Effector CD4-positive, alpha-beta T cell (primary cell): ENCODE results near the gene SYT1.
"Not testable (repeated sequence)": the region's sequence is repeated elsewhere in the genome, so short reads cannot be mapped to it uniquely, and the experiment has no call there.

ENCODE experiments used
- DNase-seq: peaks from one replicate; pipeline ENCODE4 v3.0.0-alpha.2; 2020

The SYT1 gene

DNA sequence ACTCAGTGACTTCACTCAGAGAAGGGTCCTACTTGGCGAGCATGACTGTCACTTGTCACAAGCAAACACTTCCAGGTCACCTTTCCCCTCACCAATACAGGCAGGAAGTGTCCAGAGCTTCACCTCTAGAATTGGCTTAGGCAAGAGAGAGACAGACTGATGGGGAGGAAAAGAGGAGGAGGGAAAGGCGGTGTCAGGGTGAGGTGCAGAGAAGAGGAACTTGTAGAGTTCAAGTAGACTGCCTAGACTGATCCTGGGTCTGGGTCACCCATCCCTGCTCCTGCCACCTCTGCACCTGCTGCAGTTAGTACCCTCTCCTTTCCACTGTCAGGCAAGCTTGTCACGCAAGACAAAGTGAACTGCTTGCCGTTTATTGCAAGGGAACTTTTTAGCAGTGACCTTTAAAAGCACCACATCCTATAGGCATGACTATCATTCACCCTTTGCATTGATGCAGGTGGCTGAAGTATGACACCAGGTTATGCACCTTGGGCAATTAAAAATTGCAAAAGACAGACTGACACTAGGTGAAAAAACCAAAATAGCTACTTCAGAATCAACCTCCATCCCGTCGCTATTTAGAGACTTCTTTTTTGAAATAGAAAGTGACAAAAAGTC, 292.4 kb downstream of the SYT1 start:
- no peak for DNase-seq

DNA sequence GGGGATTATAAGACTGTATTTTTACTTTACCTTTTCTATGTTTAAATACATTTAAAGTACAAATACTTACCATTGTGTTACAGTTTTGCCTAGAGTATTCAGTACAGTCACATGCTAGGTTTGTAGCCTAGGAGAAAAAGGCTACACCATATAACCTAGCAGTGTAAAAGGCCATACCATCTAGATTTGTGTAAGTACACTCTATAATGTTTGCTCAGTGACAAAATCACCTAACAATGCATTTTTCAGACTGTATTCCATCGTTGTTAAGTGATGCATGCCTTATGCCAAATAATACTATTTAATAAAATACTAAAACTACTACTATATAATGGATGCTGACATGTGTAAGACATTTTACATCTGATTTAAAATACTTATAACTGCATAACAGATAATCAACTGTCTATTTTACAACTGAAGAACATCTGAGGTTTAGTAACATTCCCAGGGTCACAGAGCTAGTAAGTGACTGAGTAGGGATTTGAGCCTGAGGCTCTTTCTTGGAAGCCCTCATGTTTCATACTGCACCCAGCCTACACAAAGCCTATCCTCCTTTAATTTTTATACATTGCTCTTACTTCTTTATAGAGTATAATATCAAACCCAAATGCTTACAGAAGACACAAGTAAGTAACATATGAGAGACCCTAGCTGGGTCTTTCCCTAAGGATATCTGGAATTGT, 296.8 kb downstream of the SYT1 start:
- no peak for DNase-seq

DNA sequence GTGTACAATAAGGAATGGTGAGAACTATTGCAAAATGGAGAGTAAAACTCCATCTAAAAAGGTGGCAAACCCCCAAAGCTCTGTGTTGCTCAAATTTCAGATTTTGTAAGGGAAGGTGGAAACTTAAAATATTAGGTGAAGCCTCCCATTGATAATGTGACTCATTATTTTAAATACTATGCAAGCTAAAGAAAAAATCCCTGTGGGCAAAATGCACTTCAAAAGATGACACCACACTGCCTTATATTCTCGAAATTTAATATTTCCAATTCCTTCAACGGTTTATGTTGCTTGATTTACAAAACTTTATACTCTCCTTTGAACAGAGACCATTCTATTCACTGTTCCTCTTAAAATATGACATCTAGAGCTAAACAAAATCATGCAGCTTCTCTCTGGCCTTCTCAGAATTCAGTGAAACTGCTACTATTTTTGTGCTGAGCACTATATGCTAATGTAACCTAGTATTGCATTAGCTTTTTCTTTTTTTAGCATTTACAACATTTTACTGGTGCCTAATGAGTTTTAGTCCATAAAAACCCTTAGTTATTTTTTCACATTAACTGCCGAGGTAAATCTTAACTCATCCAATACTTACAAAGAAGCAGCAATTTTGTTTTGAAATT, 297.7 kb downstream of the SYT1 start:
- DNase-seq: no peak

DNA sequence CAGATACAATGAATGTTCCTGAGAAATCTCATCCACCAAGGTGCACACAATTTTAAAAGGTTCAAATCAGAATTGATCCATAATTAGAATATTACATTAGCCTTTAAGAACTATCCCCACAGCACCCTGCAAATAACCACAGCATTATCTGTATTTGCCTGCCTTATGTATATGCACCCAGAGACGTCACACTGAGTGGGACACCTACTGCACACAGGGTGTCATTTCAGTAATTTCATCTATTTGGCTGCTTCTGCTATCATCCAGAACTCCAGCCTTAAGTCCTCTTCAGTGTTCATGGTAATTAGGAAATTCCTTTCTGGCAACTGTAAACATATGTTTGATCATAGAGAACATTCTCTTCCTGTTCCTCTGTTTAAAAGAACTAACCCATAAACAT, 298.4 kb downstream of the SYT1 start:
- no peak for DNase-seq

DNA sequence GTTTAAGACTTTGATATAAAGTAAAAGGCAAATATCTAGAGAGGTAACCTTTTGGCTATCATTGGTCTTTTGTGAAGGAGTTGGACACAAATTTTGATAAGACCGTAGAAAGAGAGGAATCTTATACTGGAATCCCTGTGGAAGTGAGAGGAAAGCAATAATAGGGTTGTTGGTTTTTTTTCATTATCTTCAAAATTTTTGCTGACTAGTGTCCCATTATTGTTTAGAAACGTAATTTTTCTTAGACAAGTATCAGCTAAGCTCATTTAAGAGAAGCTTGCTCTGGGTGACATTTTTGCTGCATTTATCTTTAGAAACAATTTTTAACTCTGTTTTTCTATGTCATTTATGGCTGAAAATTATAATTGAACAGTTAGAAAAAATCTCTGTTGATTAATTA, 300.3 kb downstream of the SYT1 start:
- no peak for DNase-seq

DNA sequence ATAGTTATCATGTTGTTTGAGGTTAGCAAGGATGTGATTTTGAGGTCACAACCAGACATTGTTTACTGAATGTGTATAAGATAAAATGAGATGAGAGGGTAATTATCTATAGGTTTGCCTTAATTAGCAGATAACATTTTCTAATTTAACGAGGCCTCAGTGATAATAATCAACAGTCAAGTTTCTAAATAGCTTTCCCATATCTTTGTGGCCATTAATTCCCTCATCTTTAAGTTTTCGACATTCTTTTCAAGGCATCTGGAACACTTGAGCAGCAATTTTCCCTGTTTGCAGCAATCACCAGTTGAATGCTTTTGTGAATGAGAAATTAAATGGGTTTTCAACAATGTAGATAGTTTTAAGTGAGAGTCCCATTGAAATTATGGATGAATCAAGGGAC, 304.1 kb downstream of the SYT1 start:
- DNase-seq: no peak

DNA sequence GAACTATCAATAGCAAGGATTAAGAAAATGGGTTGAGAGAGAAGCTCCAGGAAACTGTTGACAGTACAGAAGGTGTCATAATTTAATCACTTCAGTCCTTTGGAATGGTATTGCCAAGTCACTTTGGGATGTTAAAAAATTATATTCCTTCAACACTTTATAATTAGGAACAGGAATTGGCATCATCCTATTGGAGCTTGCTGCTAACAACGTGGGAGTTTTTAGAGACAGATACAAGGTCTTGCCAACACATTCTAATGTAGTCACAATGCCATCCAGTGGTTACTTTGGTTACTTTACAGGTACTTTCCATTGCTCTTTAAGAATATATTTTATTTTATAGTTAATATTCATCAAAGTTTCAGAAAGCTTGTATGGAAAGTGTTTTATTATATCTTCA, 310.1 kb downstream of the SYT1 start:
- no peak for DNase-seq

- DNase-seq: no peak
Measured at GRCh38 chr12:79183003-79183402, 318.4 kb downstream of the SYT1 start.

- DNase-seq: no peak
Measured at GRCh38 chr12:79183926-79184325, 319.4 kb downstream of the SYT1 start.

DNA sequence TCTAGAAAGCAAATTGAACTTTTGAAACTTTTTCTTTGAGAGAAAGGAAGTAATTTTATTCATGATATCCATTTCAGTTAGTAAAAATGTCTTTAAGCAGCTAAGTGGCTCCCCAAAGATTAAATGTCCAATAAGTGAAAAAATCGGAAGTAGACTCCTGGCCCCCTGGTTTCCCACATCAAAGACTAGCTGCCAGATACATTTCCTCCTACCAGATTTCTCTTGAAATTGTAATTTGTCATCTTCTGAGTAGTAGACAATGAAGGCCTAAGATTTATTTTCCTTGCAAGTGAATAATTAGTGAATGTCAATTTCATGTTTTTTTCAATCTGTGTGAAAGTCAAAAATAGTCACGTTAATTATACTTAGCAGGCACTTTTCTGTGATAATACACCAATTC, 321.9 kb downstream of the SYT1 start:
- no peak for DNase-seq

- DNase-seq: no peak
Measured at GRCh38 chr12:79187032-79187431, 322.5 kb downstream of the SYT1 start.

- DNase-seq: no peak
Measured at GRCh38 chr12:79191391-79191790, 326.8 kb downstream of the SYT1 start.

DNA sequence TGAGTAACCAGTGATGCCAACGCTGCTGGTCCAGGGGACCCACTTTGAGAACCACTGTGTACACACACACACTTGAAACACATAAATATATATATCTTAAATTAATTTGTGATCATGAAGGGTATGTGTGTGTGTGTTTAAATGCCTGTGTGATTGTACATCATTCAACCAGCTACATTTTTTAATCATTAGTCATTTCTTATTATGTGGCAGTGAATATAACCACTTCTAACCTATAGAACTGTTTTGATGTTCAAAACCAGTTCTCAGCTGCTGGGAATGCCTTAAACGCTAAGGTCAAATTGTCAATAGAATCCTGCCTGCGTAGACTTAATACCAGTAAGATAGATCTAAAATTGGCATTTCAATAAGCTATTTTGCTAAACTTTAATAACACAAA, 330.0 kb downstream of the SYT1 start:
- no peak for DNase-seq

- no peak for DNase-seq
Measured at GRCh38 chr12:79199166-79199565, 334.6 kb downstream of the SYT1 start.

DNA sequence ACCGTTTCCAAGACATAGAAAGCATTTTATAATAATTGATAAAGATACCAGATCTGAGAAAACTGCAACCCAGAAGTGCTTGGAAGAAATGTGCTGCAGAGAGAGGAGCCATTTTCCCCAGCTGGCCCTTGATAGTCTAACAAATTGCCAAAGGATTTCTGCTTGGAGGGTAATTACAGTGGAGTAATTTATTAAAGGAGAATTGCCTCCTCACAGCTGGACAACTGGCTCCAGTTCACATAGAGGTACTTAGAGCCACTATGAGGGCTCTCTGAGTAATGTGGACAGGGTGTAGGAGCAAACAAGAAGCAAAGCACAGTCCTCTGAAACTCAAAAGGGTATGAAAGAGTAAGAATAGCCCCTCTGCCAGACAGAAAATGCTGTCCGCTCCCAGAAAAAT, 335.6 kb downstream of the SYT1 start:
- no peak for DNase-seq

DNA sequence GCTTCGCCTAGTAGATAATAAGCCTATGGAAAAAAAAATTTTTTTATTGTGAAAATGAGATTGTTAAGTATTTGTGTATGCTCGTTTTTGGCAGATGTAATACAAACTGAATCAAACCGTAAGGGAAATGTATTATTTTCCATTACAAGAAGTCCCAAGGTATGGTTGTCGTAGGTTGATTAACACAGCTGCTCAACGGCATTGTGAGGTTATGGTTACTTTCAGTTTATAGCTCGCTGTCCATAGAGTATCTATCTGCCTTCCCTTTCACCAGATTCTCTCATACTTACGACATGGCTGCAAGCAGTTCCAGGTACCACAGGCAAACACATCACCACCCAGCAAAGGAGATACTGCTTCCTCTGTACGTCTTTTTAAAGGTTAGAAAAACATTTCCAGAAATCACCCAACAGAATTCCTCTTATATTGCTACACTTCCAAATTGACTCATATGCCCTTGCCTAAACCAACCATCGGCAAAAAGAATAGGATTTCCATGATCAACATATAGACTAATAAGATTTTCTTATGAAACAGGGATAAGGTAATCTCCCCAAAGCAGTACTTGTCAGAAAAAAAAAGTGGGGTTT, 338.6 kb downstream of the SYT1 start:
- no peak for DNase-seq

DNA sequence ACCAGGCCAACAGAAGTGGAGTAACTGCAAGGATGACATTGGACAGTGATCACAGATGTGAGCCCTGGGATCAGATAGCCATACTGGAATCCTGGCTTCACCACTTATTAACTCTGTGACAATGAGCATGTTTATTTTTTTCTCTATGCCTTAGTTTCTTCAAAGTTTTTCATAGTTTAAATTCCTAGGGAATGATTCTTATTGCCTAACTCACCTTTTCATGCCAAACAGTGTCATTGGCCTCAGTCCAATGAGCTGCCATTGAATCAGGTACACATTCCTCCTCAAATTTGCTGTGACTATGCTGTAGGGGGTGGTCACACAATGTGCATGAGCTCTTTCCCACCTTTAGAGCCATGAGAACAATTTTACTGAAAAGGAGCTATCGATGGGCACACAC, 342.3 kb downstream of the SYT1 start:
- DNase-seq: no peak

GRCh38 chr12:79210403-79210802, 345.8 kb downstream of the SYT1 start:
- DNase-seq: not testable (repeated sequence)

GRCh38 chr12:79217306-79217705, 352.7 kb downstream of the SYT1 start:
- DNase-seq: no peak

DNA sequence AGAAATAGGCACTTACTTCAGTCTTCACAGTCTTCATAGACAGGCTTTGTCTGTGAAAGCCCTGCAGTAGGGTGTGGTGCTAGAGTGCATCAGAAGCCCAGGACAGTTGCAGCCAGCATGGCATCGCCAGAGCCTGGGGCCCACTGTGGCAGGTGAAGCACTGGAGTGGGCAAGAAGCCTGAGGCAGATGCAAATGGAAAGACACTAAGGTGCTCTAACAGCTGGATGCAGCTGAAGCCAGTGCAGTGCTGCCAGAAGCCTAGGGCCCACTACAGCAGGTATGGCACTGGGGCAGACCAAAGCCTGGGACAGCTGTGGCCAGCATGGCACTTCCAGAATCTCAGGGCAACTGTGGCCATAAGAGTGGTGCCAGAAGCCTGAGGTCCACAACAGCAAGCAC, 358.6 kb downstream of the SYT1 start:
- no peak for DNase-seq

DNA sequence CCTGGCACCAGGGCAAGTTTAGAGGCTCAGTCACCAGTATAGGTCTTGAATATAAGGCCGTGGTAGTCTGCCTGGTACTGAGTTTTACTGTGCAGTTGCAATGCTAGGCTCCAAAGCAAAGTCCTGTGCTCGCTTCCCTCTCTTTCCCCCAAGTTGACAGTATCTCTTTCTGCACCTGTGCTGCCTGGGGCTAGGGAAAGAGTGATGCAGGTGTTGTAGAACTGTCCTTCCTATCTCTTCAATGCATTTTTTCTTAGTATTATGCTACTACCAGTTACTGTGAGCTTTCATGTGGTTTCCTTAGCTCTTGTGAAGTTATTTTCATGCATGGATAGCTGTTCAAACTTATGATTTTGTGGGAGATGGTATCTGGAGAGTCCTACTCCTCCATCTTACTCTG, 359.2 kb downstream of the SYT1 start:
- no peak for DNase-seq

DNA sequence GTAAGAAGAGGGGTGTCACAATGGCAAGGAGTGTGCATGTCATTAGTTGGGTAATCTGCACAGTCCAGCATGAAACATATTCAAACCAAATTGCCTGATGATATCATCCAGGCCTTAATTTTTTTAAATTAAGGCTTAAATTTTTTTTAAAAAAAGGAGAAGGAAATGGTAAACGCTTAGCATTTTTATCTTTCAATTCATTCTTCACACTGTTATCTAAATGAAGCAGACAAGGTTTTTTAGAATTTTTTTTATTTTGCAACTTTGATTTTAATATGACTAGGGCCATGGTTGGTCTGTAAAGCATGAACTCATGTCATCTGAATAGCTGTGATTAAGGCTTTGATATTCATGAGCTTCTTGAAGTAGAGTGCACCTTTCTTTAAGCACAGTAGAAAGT, 362.5 kb downstream of the SYT1 start:
- no peak for DNase-seq

GRCh38 chr12:79227646-79228045, 363.1 kb downstream of the SYT1 start:
- no peak for DNase-seq

DNA sequence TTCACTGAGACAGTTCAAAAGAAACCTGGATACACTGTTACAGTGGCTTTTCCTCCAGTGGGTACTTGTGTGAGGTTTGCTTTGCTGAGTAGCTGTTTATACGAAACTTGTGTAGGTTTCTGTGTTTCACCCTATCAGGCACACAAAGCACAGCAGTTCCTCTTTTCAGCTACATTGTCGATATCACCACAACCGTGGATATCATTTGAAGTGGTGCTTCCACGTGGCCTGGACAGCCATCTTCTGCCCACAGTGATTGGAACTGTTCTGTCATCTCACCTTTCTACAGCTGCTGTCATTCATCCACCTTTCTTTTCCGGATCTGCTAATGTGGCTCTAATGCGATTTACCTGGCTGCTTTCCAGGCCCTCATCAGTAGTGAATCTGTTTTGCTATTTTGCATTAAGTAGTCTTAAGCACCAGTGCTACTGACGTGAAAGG, 368.8 kb downstream of the SYT1 start:
- DNase-seq: no peak
